WTC11 (cell line): Measurements from ENCODE around the gene FRMD5.

ENCODE experiments used
- CREB1 ChIP-seq: sonication (generic); formaldehyde crosslinking; IDR thresholded peaks from 2 replicates; pipeline ENCODE4 v1.8.0; 2023; ENCODE audit warnings: mild to moderate bottlenecking, missing genetic modification reagents
- FOXJ3 ChIP-seq: sonication (generic); formaldehyde crosslinking; IDR thresholded peaks from 2 replicates; pipeline ENCODE4 v1.9.0; 2021; ENCODE audit warnings: missing genetic modification reagents, mild to moderate bottlenecking, borderline replicate concordance
- FOXK1 ChIP-seq: sonication (generic); formaldehyde crosslinking; IDR thresholded peaks from 2 replicates; pipeline ENCODE4 v1.8.0; 2022; ENCODE audit warnings: mild to moderate bottlenecking, moderate library complexity, missing genetic modification reagents
- HMGA2 ChIP-seq: fragments of 250-450 bp; sonication (Bioruptor Pico); IDR thresholded peaks from 2 replicates; pipeline ENCODE4 v1.4.0; 2021; ENCODE audit warnings: mild to moderate bottlenecking, moderate library complexity
- ZNF121 ChIP-seq: sonication (generic); formaldehyde crosslinking; IDR thresholded peaks from 2 replicates; pipeline ENCODE4 v1.8.0; 2023; ENCODE audit warnings: missing genetic modification reagents
- ZNF416 ChIP-seq: fragments of 250-450 bp; sonication (Bioruptor Pico); IDR thresholded peaks from 2 replicates; pipeline ENCODE4 v1.9.0; 2021; ENCODE audit warnings: mild to moderate bottlenecking, inconsistent platforms
- TF ChIP-seq, protein P1 (sequence below): sonication (generic); formaldehyde crosslinking; IDR thresholded peaks from 2 replicates; pipeline ENCODE4 v1.8.1; 2023; ENCODE audit warnings: mild to moderate bottlenecking, missing genetic modification reagents
- TF ChIP-seq, protein P2 (sequence below): sonication (generic); formaldehyde crosslinking; IDR thresholded peaks from 2 replicates; pipeline ENCODE4 v1.8.0; 2022; ENCODE audit warnings: missing genetic modification reagents
- TF ChIP-seq, protein P3 (sequence below): fragments of 200-600 bp; IDR thresholded peaks from 2 replicates; pipeline ENCODE4 v1.8.0; 2022; ENCODE audit warnings: antibody characterized with exemption
- TF ChIP-seq, protein P4 (sequence below): sonication (generic); formaldehyde crosslinking; IDR thresholded peaks from 2 replicates; pipeline ENCODE4 v1.8.0; 2022; ENCODE audit warnings: mild to moderate bottlenecking, missing genetic modification reagents
- TF ChIP-seq, protein P5 (sequence below): sonication (generic); formaldehyde crosslinking; IDR thresholded peaks from 2 replicates; pipeline ENCODE4 v1.8.0; 2022; ENCODE audit warnings: mild to moderate bottlenecking, missing genetic modification reagents
- TF ChIP-seq, protein P6 (sequence below): sonication (generic); formaldehyde crosslinking; IDR thresholded peaks from 2 replicates; pipeline ENCODE4 v1.8.1; 2023; ENCODE audit warnings: mild to moderate bottlenecking, missing genetic modification reagents, moderate library complexity
- TF ChIP-seq, protein P7 (sequence below): fragments of 250-450 bp; sonication (Bioruptor Pico); conservative IDR thresholded peaks from 2 replicates; pipeline ENCODE4 v1.9.0; 2021; ENCODE audit warnings: mild to moderate bottlenecking
- TF ChIP-seq, protein P8 (sequence below): sonication (generic); formaldehyde crosslinking; IDR thresholded peaks from 2 replicates; pipeline ENCODE4 v1.8.1; 2022; ENCODE audit warnings: low read depth, mild to moderate bottlenecking, moderate library complexity, missing genetic modification reagents, borderline replicate concordance

DNA sequence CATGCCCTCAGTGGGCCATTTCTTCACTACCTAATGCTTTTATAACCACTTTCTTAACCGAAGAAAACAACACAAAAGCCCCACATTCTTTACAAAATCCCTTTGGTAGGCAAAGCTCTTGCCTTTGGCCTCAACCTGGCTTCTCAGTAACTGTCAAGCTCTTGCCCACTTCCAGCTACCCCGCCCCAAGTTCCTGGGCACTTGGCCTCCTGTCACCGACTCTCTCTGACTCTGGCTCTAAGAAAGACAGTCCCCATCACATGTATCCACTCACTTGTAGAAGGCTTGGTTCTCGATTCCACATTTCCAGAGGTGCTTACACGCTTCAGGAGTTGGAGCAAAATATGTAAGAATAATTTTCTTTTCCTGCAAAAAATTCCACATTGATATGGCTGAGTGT, 307.2 kb downstream of the FRMD5 start:
- TF ChIP-seq, protein P1, sequence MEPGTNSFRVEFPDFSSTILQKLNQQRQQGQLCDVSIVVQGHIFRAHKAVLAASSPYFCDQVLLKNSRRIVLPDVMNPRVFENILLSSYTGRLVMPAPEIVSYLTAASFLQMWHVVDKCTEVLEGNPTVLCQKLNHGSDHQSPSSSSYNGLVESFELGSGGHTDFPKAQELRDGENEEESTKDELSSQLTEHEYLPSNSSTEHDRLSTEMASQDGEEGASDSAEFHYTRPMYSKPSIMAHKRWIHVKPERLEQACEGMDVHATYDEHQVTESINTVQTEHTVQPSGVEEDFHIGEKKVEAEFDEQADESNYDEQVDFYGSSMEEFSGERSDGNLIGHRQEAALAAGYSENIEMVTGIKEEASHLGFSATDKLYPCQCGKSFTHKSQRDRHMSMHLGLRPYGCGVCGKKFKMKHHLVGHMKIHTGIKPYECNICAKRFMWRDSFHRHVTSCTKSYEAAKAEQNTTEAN (CRISPR knock-in tag), result no peak
- TF ChIP-seq, protein P2, sequence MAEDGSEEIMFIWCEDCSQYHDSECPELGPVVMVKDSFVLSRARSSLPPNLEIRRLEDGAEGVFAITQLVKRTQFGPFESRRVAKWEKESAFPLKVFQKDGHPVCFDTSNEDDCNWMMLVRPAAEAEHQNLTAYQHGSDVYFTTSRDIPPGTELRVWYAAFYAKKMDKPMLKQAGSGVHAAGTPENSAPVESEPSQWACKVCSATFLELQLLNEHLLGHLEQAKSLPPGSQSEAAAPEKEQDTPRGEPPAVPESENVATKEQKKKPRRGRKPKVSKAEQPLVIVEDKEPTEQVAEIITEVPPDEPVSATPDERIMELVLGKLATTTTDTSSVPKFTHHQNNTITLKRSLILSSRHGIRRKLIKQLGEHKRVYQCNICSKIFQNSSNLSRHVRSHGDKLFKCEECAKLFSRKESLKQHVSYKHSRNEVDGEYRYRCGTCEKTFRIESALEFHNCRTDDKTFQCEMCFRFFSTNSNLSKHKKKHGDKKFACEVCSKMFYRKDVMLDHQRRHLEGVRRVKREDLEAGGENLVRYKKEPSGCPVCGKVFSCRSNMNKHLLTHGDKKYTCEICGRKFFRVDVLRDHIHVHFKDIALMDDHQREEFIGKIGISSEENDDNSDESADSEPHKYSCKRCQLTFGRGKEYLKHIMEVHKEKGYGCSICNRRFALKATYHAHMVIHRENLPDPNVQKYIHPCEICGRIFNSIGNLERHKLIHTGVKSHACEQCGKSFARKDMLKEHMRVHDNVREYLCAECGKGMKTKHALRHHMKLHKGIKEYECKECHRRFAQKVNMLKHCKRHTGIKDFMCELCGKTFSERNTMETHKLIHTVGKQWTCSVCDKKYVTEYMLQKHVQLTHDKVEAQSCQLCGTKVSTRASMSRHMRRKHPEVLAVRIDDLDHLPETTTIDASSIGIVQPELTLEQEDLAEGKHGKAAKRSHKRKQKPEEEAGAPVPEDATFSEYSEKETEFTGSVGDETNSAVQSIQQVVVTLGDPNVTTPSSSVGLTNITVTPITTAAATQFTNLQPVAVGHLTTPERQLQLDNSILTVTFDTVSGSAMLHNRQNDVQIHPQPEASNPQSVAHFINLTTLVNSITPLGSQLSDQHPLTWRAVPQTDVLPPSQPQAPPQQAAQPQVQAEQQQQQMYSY (CRISPR knock-in tag), result no peak
- TF ChIP-seq, protein P3, sequence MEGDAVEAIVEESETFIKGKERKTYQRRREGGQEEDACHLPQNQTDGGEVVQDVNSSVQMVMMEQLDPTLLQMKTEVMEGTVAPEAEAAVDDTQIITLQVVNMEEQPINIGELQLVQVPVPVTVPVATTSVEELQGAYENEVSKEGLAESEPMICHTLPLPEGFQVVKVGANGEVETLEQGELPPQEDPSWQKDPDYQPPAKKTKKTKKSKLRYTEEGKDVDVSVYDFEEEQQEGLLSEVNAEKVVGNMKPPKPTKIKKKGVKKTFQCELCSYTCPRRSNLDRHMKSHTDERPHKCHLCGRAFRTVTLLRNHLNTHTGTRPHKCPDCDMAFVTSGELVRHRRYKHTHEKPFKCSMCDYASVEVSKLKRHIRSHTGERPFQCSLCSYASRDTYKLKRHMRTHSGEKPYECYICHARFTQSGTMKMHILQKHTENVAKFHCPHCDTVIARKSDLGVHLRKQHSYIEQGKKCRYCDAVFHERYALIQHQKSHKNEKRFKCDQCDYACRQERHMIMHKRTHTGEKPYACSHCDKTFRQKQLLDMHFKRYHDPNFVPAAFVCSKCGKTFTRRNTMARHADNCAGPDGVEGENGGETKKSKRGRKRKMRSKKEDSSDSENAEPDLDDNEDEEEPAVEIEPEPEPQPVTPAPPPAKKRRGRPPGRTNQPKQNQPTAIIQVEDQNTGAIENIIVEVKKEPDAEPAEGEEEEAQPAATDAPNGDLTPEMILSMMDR, result no peak
- TF ChIP-seq, protein P4, sequence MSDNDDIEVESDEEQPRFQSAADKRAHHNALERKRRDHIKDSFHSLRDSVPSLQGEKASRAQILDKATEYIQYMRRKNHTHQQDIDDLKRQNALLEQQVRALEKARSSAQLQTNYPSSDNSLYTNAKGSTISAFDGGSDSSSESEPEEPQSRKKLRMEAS, result no peak
- TF ChIP-seq FOXK1 (CRISPR knock-in tag), result no peak
- TF ChIP-seq, protein P5, sequence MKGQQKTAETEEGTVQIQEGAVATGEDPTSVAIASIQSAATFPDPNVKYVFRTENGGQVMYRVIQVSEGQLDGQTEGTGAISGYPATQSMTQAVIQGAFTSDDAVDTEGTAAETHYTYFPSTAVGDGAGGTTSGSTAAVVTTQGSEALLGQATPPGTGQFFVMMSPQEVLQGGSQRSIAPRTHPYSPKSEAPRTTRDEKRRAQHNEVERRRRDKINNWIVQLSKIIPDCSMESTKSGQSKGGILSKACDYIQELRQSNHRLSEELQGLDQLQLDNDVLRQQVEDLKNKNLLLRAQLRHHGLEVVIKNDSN, result no peak
- TF ChIP-seq, protein P6, sequence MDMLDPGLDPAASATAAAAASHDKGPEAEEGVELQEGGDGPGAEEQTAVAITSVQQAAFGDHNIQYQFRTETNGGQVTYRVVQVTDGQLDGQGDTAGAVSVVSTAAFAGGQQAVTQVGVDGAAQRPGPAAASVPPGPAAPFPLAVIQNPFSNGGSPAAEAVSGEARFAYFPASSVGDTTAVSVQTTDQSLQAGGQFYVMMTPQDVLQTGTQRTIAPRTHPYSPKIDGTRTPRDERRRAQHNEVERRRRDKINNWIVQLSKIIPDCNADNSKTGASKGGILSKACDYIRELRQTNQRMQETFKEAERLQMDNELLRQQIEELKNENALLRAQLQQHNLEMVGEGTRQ (CRISPR knock-in tag), result no peak
- no peak for TF ChIP-seq HMGA2 (CRISPR knock-in tag)
- TF ChIP-seq, protein P7, sequence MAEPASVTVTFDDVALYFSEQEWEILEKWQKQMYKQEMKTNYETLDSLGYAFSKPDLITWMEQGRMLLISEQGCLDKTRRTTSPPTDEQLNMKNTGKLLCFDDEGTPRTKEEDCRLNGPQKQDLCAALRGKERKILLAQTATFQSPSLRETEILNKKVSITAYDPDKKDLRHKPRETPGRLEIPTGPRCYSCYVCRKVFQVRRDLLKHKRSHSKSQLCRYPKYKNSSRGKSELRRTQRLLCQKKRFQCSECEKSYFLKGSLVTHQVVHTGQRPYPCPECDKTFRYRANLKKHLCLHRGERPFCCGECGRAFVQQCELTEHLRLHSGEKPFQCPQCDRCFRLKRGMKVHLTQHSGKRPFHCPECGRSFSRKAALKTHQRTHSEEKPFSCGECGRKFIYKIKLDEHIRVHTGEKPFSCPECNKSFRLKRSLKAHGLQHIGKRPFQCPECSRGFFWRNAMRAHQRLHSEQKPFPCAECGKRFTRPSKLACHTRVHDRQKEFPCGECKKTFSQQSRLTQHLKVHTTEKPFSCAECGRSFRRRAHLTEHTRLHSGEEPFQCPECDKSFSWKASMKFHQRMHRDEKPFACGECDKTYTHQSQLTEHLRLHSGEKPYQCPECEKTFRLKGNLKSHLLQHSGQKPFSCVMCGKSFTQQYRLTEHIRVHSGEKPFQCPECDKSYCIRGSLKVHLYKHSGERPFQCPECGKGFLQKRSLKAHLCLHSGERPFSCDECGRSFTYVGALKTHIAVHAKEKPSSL (CRISPR knock-in tag), result no peak
- no peak for TF ChIP-seq ZNF416 (CRISPR knock-in tag)
- TF ChIP-seq, protein P8, sequence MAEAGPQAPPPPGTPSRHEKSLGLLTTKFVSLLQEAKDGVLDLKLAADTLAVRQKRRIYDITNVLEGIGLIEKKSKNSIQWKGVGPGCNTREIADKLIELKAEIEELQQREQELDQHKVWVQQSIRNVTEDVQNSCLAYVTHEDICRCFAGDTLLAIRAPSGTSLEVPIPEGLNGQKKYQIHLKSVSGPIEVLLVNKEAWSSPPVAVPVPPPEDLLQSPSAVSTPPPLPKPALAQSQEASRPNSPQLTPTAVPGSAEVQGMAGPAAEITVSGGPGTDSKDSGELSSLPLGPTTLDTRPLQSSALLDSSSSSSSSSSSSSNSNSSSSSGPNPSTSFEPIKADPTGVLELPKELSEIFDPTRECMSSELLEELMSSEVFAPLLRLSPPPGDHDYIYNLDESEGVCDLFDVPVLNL, result no peak
- TF ChIP-seq ZNF121 (CRISPR knock-in tag), result no peak
- TF ChIP-seq FOXJ3 (CRISPR knock-in tag), result no peak
- TF ChIP-seq CREB1, result no peak
